HG03095 (cell line): Measurements from ENCODE around the gene SLC15A4.
A peak's percentile ranks its signal among the peaks of the same experiment; 100 is the strongest.
"Not testable (repeated sequence)": the region's sequence is repeated elsewhere in the genome, so short reads cannot be mapped to it uniquely, and the experiment has no call there.

Experiments used
- ATAC-seq: cut with Tn5 transposase; IDR thresholded peaks from one replicate; pipeline ENCODE4 v1.9.1; 2021; ENCODE audit warnings: moderate library complexity; ENCODE audit not compliant: unreplicated experiment

The SLC15A4 gene

DNA sequence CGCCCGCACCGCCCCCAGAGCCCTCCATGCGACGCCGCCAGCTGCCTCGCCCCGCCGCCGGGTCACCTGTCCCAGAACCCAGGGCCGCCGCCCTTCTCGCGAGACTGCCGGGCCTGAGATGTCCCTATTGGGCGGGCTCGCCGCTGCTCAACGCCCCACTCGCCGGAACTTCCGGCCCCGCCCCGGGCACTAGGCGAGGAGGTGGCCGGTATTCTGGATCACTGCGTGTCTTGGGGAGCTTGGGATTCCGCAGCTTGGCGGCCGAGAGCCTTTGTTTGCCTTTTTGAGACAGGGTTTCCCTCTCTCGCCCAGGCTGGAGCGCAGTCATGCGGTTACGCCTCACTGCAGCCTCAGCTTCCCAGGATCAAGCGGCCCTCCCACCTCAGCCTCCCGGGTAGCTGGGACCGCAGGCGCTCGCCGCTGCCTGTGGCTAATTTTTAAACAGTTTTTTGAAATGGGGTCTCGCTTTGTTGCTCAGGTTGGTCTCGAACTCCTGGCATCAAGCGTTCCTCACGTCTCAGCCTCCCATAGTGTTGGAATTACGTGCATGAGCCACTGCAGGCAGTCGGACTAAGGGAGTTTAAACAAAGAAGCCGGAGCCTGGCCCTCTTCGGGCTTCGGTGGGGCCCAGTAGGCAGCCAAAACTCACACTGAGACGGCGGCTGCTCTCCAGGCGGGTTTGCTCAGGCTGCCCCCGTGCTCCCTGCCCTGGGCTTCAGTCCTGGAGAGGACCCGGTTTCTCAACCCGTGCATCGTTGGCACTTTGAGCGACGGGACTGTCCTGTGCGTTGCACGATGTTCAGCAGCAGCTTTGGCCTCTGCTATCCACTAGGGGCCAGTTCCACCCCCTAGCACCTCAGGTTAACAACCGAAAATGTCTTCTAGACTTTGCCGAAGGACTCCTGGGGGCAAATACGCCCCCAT, at the start of gene SLC15A4:
Gene SLC15A4 (minus strand): TSS at position 43 of the 924 bp plus-strand sequence. CDS start 15 bp downstream, at position 28.
- ATAC-seq = peak; percentile 76

GRCh38 chr12:128872303-128872702, 48.5 kb upstream of the SLC15A4 start:
- no peak for ATAC-seq

DNA sequence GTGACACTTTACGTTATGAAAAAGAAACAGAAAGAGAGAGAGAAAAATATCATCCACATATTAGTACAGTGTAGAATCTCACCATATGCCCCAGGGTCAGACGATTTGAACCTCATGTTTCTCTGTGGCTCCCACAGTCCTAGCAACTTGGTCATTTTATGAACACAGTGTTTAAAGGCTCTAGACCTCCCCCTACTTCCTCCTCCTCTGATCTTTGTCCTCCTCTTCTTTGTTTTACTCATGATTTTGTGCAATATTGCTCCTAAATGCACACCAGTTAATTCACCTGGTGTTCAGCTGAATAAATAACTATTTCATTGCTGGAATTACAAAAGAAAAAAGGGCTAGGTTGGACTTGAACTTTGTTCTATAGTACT, 47.7 kb upstream of the SLC15A4 start:
- no peak for ATAC-seq

DNA sequence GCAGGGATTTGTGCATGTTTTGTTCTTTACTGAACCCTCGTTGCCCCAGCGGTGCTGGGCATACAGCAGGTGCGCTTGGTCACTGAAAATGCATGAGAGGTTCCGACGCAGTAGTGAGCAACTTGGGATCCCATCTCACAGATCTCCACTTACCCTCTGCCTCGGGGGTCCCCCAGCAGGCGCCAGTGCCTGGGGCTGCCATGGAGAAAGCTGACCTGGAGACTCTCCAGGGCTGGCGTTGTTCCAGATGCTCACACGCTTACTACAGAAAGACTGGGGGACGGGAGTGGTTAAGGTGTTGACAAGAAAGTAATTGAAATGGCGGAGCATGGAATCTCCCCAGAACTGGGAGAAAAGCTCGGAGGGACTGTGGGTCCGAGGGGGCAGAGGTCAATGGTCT, 43.7 kb upstream of the SLC15A4 start:
- no peak for ATAC-seq

GRCh38 chr12:128864516-128865186, 40.9 kb upstream of the SLC15A4 start:
- ATAC-seq = no peak

- ATAC-seq = no peak
Measured at GRCh38 chr12:128863957-128864356, 40.2 kb upstream of the SLC15A4 start.

DNA sequence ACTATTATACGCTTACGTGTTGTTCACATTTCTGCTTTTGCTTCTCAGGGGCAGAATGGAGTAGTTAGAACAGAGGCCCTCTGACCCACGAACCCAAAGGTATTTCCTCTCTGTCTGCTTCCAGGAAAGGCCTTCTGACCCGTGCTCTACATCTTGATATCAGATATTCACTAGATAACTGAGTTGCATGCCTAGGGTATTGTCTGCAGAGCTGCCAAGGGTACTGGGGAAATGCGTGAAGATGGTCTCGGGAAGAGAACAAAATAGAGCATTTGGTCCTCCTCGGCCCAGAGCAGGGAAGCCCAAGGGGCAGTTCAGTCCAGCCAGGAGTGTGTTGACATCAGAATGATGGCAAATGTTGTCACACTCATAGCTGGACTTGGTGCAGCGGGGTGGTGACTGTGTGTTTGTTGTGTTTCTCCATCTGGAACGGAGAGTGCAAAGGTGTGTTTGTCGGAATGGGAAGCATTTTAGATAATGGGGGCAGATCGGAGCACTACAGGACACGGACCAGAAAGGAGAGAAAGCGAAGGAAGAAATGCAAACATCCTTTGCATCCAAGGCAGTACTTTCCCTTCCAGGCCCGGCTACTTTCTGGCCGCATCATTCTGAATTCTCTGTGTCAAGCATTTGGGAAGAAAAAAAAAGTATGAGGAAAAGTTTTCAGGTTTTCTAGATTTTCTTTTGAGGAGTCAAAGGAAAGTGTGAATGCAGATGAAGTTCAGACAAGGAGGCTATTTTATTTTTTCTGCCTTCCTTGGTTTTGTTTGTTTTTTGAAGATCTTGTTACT, 37.7 kb upstream of the SLC15A4 start:
- ATAC-seq = no peak

DNA sequence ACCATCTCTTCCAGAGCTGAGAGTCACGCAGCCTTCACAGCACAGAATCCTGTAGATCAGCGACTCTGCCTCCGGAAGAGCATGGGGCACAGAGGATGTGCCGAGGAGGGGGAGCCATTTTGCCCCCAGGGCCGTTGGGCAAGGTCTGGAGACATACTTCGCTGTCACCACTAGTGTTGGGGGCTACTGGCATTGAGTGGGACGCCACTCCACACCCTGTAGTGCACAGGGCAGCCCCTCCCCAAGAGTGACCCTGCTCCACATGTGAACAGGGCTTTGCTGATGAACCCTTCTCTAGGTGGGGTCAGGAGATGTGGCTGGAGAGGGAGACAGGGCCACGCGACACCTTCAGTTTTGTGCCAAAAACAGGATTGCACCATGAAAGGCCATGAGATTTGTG, 35.6 kb upstream of the SLC15A4 start:
- no peak for ATAC-seq

- ATAC-seq = no peak
Measured at GRCh38 chr12:128857133-128857763, 33.5 kb upstream of the SLC15A4 start.

GRCh38 chr12:128856791-128857078, 33.0 kb upstream of the SLC15A4 start:
- no peak for ATAC-seq

GRCh38 chr12:128856035-128856790, 32.5 kb upstream of the SLC15A4 start:
- ATAC-seq = no peak

- no peak for ATAC-seq
Measured at GRCh38 chr12:128853600-128854197, 29.9 kb upstream of the SLC15A4 start.

- ATAC-seq = no peak
Measured at GRCh38 chr12:128852885-128853599, 29.3 kb upstream of the SLC15A4 start, which contains the start of gene GLT1D1. TSS of gene GLT1D1 (plus strand) at chr12:128853478. CDS start at chr12:128853582, 104 bp downstream.

DNA sequence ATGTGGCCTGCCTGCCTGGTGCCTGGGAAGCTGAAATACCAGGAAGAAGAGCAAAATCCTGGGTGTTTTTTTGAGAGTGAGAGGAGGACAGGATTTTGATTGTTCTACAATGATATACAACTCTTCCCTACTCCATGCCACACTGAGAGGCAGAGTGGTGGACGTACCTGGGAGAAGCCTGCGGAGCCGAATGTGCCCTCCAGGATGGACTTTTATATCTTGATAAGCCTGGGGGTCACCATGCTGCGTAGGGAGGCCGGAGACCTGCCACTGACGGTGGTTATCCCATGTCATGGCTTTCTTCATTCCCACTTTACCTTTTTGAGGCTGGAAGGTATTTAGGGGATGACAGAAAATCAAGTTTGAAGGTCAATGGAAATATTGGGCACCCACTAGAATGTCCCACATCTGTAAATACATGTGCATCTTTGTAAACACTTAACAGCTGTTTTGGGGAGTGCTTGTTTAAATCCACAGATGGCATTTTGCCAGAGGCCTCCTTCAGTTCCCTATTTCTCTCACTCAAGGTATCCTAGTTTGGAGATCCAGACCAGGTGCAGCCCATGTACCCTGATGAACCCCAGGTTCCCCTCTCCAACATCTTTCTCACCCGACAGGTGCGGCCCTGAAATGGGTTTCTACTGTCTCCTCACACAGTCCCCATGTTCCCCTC, 28.4 kb upstream of the SLC15A4 start:
- ATAC-seq = no peak

GRCh38 chr12:128851429-128851828, 27.7 kb upstream of the SLC15A4 start:
- ATAC-seq = not testable (repeated sequence)

- no peak for ATAC-seq
Measured at GRCh38 chr12:128850400-128850799, 26.6 kb upstream of the SLC15A4 start.

DNA sequence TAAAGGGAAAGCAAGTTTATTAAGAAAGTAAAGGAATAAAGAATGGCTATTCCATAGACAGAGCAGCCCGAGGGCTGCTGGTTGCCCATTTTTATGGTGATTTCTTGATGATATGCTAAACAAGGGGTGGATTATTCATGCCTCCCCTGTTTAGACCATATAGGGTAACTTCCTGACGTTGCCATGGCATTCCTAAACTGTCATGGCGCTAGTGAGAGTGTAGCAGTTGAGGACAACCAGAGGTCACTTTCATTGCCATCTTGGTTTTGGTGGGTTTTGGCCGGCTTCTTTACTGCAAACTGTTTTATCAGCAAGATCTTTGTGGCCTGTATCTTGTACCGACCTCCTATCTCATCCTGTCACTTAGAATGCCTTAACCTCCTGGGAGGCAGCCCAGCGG, 26.0 kb upstream of the SLC15A4 start:
- not testable (repeated sequence) for ATAC-seq

GRCh38 chr12:128848371-128848770, 24.6 kb upstream of the SLC15A4 start:
- ATAC-seq = no peak

DNA sequence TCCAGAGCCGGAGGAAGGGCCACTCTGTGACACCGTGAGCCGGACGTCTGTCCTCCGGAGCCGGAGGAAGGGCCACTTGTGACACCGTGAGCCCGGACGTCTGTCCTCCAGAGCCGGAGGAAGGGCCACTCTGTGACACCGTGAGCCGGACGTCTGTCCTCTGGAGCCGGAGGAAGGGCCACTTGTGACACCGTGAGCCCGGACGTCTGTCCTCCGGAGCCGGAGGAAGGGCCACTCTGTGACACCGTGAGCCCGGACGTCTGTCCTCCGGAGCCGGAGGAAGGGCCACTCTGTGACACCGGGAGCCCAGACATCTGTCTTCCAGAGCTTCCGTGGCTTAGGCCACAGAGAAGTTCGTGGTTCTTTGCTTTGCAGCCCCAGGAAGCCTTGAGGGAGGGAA, 22.9 kb upstream of the SLC15A4 start:
- ATAC-seq = not testable (repeated sequence)
